Uterus (tissue), 4 donors: Measurements from ENCODE around the gene HSPA4L. TPM values are rescaled to one million over a fixed set of nuclear protein-coding genes. Genes with fewer than 3 reads are reported as not detected.
A peak's percentile ranks its signal among the peaks of the same experiment; 100 is the strongest.

Experiments
- DNase-seq, 2 donors: peaks; one replicate each; pipeline ENCODE4 v3.0.0-alpha.2; 2019 to 2020
- H3K27ac ChIP-seq, 2 donors: fragments of 200-600 bp; sonication (generic); 1 replicate in 1 of 2; 2 replicates in 1 of 2; pipeline ENCODE4 v1.5.1; 2016 to 2018
- H3K27me3 ChIP-seq, 2 donors: fragments of 200-600 bp; sonication (generic); one replicate each; pipeline ENCODE4 v1.5.1; 2018 to 2019; ENCODE audit warnings: control low read depth in 1 of 2
- H3K36me3 ChIP-seq, 2 donors: fragments of 200-600 bp; sonication (generic); one replicate each; pipeline ENCODE4 v1.5.1; 2019; ENCODE audit warnings: control low read depth in 1 of 2
- H3K4me1 ChIP-seq, 2 donors: fragments of 200-600 bp; sonication (generic); one replicate each; pipeline ENCODE4 v1.5.1; 2018 to 2019; ENCODE audit warnings: control low read depth in 1 of 2
- H3K4me3 ChIP-seq, 2 donors: fragments of 200-600 bp; sonication (generic); 1 replicate in 1 of 2; 2 replicates in 1 of 2; pipeline ENCODE4 v1.5.1; 2018 to 2019; ENCODE audit warnings: mild to moderate bottlenecking in 1 of 2
- H3K9me3 ChIP-seq, 2 donors: fragments of 200-600 bp; sonication (generic); one replicate each; pipeline ENCODE4 v1.5.1; 2019; ENCODE audit warnings: control low read depth in 1 of 2
- POLR2A ChIP-seq, 2 donors: fragments of 450-650 bp; IDR thresholded peaks; one replicate each; pipeline ENCODE4 v1.6.1; 2016; ENCODE audit warnings: antibody characterized with exemption in 2 of 2, mild to moderate bottlenecking in 1 of 2, moderate library complexity in 1 of 2
- intact Hi-C: fragments of 100-400 bp; cut with DNase I; formaldehyde crosslinking; loops from one replicate; pipeline ENCODE4 v1.15.1; 2023; ENCODE audit warnings: low total_unique reads
- total RNA-seq, 4 donors: library from RNA; depleted of rRNA in 3 of 4; stranded (reverse); fragments of >200 nt in 3 of 4; gene quantifications; one replicate each; pipeline versions ENCODE4 v1.1.0 to v1.2.4, GENCODE V29; 2014 to 2023
- TF ChIP-seq, protein P1 (sequence below), 4 experiments: fragments of 200-600 bp in 2 of 4; fragments of 450-650 bp in 2 of 4; sonication (generic) in 2 of 4; IDR thresholded peaks; one replicate each; pipeline ENCODE4 v1.5.1; 2016 to 2019; ENCODE audit warnings: antibody characterized with exemption in 4 of 4, mild to moderate bottlenecking in 2 of 4, moderate library complexity in 1 of 4
- donor health status: DM: yes; HTN: yes; CAD: no.

Gene HSPA4L
- 1 to 10 TPM in 3 of 4 donors, under 1 TPM in 1; 0.26 to 7.2 (median 2.8) TPM for total RNA-seq

DNA sequence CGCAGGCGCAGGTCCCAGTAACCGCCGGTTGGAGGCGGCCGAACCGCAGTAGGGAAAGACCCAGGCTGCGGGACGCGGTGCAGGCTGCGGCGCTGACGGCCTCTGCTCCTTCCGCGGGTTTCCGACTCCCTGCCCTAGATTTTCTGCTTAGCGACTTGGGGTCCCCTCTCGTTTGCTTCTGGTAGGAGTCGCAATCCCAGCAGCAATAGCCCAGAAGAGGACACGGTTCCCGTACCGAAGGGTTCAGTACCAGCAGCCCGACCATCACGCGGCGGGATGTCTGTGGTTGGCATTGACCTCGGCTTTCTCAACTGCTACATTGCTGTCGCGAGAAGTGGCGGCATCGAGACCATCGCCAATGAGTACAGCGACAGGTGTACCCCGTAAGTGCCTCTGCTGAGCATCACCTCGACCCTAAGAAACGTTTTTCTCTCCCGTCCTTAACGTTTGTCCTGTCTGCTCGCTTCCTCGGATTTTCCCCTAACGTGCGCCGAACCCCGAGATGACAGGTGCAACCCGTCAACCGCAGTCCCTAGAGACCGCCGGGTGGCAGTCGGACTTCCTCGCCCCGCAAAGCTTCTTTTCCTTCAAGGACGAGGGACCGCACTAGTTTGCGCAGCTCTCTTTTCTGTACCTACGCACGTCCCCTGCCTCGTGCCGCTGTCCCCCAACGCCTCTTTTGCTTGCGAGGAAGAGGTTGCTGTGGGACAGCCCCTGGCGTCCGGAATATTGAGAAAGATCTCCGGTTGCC, at the start of gene HSPA4L:
Gene HSPA4L (plus strand): TSS at position 48 of the 751 bp plus-strand sequence. CDS start 229 bp downstream, at position 277.
- intact Hi-C loops, result no loop called here
- peak; percentile 58 to 83 for TF ChIP-seq POLR2A (IDR thresholded peaks at IDR 0.05)
- TF ChIP-seq, protein P1, sequence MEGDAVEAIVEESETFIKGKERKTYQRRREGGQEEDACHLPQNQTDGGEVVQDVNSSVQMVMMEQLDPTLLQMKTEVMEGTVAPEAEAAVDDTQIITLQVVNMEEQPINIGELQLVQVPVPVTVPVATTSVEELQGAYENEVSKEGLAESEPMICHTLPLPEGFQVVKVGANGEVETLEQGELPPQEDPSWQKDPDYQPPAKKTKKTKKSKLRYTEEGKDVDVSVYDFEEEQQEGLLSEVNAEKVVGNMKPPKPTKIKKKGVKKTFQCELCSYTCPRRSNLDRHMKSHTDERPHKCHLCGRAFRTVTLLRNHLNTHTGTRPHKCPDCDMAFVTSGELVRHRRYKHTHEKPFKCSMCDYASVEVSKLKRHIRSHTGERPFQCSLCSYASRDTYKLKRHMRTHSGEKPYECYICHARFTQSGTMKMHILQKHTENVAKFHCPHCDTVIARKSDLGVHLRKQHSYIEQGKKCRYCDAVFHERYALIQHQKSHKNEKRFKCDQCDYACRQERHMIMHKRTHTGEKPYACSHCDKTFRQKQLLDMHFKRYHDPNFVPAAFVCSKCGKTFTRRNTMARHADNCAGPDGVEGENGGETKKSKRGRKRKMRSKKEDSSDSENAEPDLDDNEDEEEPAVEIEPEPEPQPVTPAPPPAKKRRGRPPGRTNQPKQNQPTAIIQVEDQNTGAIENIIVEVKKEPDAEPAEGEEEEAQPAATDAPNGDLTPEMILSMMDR (IDR thresholded peaks at IDR 0.05), result peak in 3 of 4 experiments; percentile 41 to 57 (median 46)
- H3K9me3 ChIP-seq, result no peaks in the 10 kb centered on the region
- no peaks in the 10 kb centered on the region for H3K4me1 ChIP-seq
- DNase-seq, result peak; percentile 24 to 49
- H3K27ac ChIP-seq, result peak within 1 kb of the TSS; percentile 34 to 66
- H3K4me3 ChIP-seq, result peak within 1 kb of the TSS; percentile 37 to 65
- H3K36me3 ChIP-seq, result peaks cover 0 to 4% of the 10 kb centered on the region in 2 donors
- no peaks in the 10 kb centered on the region for H3K27me3 ChIP-seq

DNA sequence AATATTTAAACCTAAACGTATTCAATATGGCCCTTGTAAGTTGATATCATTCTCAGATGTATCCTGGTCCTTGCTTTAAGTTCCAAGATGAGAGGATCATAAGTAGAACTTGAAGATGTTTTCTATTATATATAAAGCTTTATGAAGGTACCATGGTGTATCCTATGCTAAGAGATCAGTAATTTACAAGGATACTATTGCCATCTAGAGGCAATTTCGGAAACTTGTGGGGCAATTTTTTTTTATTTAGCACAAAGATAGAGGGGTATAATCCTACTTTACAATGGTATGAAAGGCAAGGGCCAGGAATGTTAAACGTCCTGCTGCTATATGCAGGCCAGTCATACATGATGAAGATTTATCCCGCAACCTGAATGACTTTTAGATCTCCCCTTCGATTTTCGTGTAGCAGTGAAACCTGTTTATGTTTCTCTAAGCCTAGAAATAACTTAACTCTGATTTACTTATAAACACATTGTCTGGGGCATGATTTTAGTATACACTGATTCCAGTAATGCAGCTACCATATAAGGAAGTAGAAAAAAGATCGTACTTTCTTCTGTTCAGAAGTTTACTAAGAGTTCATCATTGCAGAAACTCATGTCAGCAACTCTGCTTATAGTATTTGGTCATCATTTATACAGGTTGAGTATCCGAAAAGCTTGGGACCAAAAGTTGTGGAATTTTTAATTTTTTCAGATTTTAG, 49.3 kb upstream of the HSPA4L start:
- Histone ChIP-seq H3K9me3 (no peaks in the 10 kb centered on the region), H3K4me3 (no peak overlapping the region), H3K27ac (no peak overlapping the region), H3K4me1 (no peaks in the 10 kb centered on the region), H3K36me3 (no peaks in the 10 kb centered on the region), H3K27me3 (no peaks in the 10 kb centered on the region)
- intact Hi-C loops, result loop anchor here (10.0 kb wide), 1 partner anchor 108 kb away; no protein-coding TSS in a partner anchor
- no peak for DNase-seq
- no peak for TF ChIP-seq POLR2A (IDR thresholded peaks at IDR 0.05)
- TF ChIP-seq, protein P1 (IDR thresholded peaks at IDR 0.05), result peak; percentile 47 to 61 (median 51)

DNA sequence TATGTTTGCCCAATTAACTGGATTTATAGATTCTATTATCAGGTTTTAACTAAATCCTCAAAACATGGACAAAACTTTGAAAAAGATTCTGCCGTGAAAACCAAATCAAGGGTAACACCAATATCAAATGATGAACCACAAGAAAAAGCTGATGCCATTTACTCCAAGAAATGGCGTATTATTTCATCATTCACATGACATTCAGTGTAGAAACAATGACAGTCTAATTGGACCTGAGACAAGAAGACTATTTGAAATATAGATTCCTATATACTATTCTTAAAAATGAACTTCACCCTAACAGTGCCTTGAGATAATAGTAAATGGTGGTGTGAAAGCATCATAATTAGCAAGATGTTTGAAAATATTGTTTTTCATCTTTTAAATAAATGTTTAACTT, 47.1 kb upstream of the HSPA4L start:
- Histone ChIP-seq H3K9me3 (no peaks in the 10 kb centered on the region), H3K4me1 (no peaks in the 10 kb centered on the region), H3K27ac (no peak overlapping the region), H3K27me3 (no peaks in the 10 kb centered on the region), H3K36me3 (no peaks in the 10 kb centered on the region), H3K4me3 (no peak overlapping the region)
- no peak for TF ChIP-seq POLR2A (IDR thresholded peaks at IDR 0.05)
- TF ChIP-seq, protein P1 (IDR thresholded peaks at IDR 0.05), result no peak
- intact Hi-C loops, result loop anchor here (10.0 kb wide), 1 partner anchor 110 kb away; no protein-coding TSS in a partner anchor
- no peak for DNase-seq

DNA sequence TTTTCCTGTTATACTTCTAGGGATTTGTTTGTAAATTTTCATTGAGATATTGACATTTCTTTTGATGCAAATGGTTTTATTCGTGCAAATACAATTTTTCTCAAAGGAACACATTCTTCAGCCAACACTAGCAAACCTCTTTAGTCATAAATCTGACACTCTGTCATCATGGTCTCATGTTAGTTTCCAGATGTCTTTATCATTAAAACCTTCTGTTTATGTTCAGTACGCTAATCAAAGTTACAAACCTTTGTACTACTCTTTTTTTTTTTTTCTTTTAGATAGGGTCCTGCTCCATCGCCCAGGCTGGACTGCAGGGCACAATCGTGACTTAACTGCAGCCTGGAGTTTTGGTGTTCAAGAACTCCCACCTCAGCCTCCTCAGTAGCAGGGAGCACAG, 44.8 kb upstream of the HSPA4L start:
- no peaks in the 10 kb centered on the region for H3K4me1 ChIP-seq
- no peak overlapping the region for H3K27ac ChIP-seq
- no peaks in the 10 kb centered on the region for H3K27me3 ChIP-seq
- DNase-seq, result no peak
- intact Hi-C loops, result loop anchor here (10.0 kb wide), 1 partner anchor 112 kb away; no protein-coding TSS in a partner anchor
- TF ChIP-seq POLR2A (IDR thresholded peaks at IDR 0.05), result no peak
- TF ChIP-seq, protein P1 (IDR thresholded peaks at IDR 0.05), result no peak
- no peaks in the 10 kb centered on the region for H3K36me3 ChIP-seq
- H3K9me3 ChIP-seq, result no peaks in the 10 kb centered on the region
- no peak overlapping the region for H3K4me3 ChIP-seq

DNA sequence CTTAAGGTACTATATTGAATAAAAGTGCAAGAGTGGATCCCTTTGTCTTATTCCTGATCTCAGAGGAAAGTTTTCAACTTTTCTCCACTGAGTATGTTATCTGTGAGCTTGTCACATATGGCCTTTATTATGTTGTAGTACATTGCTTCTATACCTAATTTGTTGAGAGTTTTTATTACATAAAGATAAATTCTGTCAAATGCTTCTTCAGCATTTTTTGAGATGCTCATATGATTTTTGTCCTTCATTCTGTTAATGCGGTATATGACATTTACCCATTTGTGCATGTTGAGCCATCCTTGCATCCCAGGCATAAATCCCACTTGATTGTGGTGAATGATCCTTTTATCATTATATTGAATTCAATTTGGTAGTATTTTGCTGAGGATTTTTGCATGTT, 40.9 kb upstream of the HSPA4L start:
- DNase-seq, result no peak
- no peaks in the 10 kb centered on the region for H3K36me3 ChIP-seq
- H3K27me3 ChIP-seq, result no peaks in the 10 kb centered on the region
- H3K4me1 ChIP-seq, result no peaks in the 10 kb centered on the region
- H3K27ac ChIP-seq, result no peak overlapping the region
- TF ChIP-seq, protein P1 (IDR thresholded peaks at IDR 0.05), result no peak
- TF ChIP-seq POLR2A (IDR thresholded peaks at IDR 0.05), result no peak
- H3K4me3 ChIP-seq, result no peak overlapping the region
- no peaks in the 10 kb centered on the region for H3K9me3 ChIP-seq
- intact Hi-C loops, result no loop called here
